HepG2 (cell line): ENCODE results near the gene HSPA5. TPM values are rescaled to one million over a fixed set of nuclear protein-coding genes. Genes with fewer than 3 reads are reported as not detected.
A peak's percentile ranks its signal among the peaks of the same experiment; 100 is the strongest.

Experiments
- ISX ChIP-seq: sonication (generic); formaldehyde crosslinking; conservative IDR thresholded peaks from 2 replicates; pipeline ENCODE4 v1.5.0; 2020; ENCODE audit warnings: missing genetic modification reagents
- SOX13 ChIP-seq, 3 experiments: fragments of 450-650 bp in 1 of 3; sonication (generic) in 1 of 3; formaldehyde crosslinking in 1 of 3; IDR thresholded peaks in 2 of 3; conservative IDR thresholded peaks in 1 of 3; 2 replicates each; pipeline versions ENCODE4 v1.5.0 to v1.6.1; 2016 to 2020; ENCODE audit warnings: antibody characterized with exemption in 1 of 3, mild to moderate bottlenecking in 1 of 3, missing compliant biosample characterization in 1 of 3, missing genetic modification reagents in 1 of 3, moderate library complexity in 1 of 3
- TBL1XR1 ChIP-seq: fragments of 150-350 bp; IDR thresholded peaks from 2 replicates; pipeline ENCODE4 v1.6.1; 2014; ENCODE audit warnings: borderline replicate concordance, low read length; ENCODE audit not compliant: partially characterized antibody
- ZFP37 ChIP-seq: sonication (generic); formaldehyde crosslinking; IDR thresholded peaks from 2 replicates; pipeline ENCODE4 v1.4.0; 2020; ENCODE audit warnings: missing genetic modification reagents, borderline replicate concordance
- ZFP41 ChIP-seq: sonication (generic); formaldehyde crosslinking; IDR thresholded peaks from 2 replicates; pipeline ENCODE4 v1.4.0; 2020; ENCODE audit warnings: mild to moderate bottlenecking, missing genetic modification reagents, borderline replicate concordance
- ZNF205 ChIP-seq: IDR thresholded peaks from 2 replicates; pipeline ENCODE4 v1.6.1; 2018; ENCODE audit warnings: missing biosample characterization, missing genetic modification reagents
- ZNF605 ChIP-seq: sonication (generic); formaldehyde crosslinking; IDR thresholded peaks from 2 replicates; pipeline ENCODE4 v1.8.0; 2022; ENCODE audit warnings: mild to moderate bottlenecking, missing genetic modification reagents
- ZNF607 ChIP-seq: sonication (generic); formaldehyde crosslinking; IDR thresholded peaks from 2 replicates; pipeline ENCODE4 v1.5.1; 2020; ENCODE audit warnings: missing genetic modification reagents, mild to moderate bottlenecking, borderline replicate concordance
- polyA plus RNA-seq, 8 experiments: library from polyadenylated mRNA; depleted of rRNA in 3 of 8; stranded (reverse) in 7 of 8; unstranded in 1 of 8; fragments of >200 nt; fragmentation: Illumina TruSeq in 4 of 8; extraction: Trizol in 4 of 8; gene quantifications; 2 replicates each; pipeline versions ENCODE4 v1.2.1 to v1.2.3, GENCODE V29; 2011 to 2016; ENCODE audit warnings: low read depth in 4 of 8, missing spikeins in 1 of 8, mixed read lengths in 1 of 8; ENCODE audit not compliant: insufficient read depth in 1 of 8
- total RNA-seq, 5 experiments: library from RNA; depleted of rRNA; stranded (reverse); fragments of >200 nt; fragmentation: Illumina TruSeq; extraction: Trizol; gene quantifications; 2 replicates each; pipeline ENCODE4 v1.2.3, GENCODE V29; 2016; ENCODE audit warnings: low read depth in 1 of 5
- TF ChIP-seq, protein P1 (sequence below): IDR thresholded peaks from 2 replicates; pipeline ENCODE4 v1.6.1; 2016; ENCODE audit warnings: low read depth, missing genetic modification reagents, missing compliant biosample characterization
- TF ChIP-seq, protein P2 (sequence below): sonication (generic); IDR thresholded peaks from 2 replicates; pipeline ENCODE4 v1.6.1; 2016; ENCODE audit warnings: low read depth, borderline replicate concordance
- TF ChIP-seq, protein P3 (sequence below): sonication (generic); formaldehyde crosslinking; IDR thresholded peaks from 2 replicates; pipeline ENCODE4 v1.4.0; 2020; ENCODE audit warnings: missing genetic modification reagents
- TF ChIP-seq, protein P4 (sequence below): sonication (generic); formaldehyde crosslinking; IDR thresholded peaks from 2 replicates; pipeline ENCODE4 v1.9.0; 2022; ENCODE audit warnings: low read depth, missing genetic modification reagents
- TF ChIP-seq, protein P5 (sequence below): sonication (generic); formaldehyde crosslinking; IDR thresholded peaks from 2 replicates; pipeline ENCODE4 v1.5.0; 2020; ENCODE audit warnings: missing genetic modification reagents
- TF ChIP-seq, protein P6 (sequence below): sonication (generic); formaldehyde crosslinking; IDR thresholded peaks from 2 replicates; pipeline ENCODE4 v1.5.0; 2020; ENCODE audit warnings: mild to moderate bottlenecking, missing genetic modification reagents

The HSPA5 gene
- total and polyA plus RNA-seq, 2 of the 13 experiments (the other 11 are each of a cell fraction or from before 2014, with no cell fraction given), result 201 to 206 TPM

DNA sequence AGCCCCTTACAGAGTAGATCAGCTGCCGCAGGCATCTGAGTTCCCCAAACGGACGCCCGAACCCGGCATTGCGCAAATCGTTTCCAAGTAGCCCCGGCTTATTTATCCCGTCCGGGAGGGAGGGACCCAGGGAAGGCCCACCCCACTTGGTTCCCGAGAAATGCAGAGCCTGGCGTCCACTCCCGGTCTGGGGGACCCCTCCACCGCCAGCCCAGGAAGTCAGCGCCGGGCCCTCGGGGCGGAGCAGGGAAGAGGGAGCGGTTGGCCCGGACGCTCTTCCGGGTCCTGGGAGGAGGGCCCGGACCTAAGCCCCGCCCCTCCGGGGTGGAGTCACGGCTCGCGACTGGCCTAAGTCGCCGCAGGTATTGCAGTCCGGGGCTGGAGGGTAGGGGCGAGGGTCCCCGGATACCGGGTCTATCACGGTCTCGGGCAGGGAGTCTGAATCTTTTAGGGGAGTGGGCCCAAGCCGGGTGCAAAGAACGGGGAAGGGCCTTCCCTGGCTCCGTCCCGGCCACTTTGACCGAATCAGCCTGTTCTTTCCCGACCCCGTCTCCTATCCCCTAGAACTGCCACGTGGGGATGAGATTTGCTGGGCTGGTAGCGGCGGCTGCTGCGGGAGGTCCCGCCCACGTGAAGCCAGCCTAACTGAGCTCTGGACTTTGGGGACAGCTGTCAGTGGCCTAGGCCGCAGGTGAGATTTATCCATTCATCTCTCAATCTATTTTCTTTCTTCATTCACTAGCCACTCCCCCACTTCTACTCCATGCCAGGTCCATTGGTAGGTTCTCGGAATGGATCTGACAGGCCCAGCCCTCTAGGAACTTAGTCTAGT lies 40.7 kb downstream of the HSPA5 start, which contains the start of gene RABEPK (continued):
- TF ChIP-seq, protein P1, sequence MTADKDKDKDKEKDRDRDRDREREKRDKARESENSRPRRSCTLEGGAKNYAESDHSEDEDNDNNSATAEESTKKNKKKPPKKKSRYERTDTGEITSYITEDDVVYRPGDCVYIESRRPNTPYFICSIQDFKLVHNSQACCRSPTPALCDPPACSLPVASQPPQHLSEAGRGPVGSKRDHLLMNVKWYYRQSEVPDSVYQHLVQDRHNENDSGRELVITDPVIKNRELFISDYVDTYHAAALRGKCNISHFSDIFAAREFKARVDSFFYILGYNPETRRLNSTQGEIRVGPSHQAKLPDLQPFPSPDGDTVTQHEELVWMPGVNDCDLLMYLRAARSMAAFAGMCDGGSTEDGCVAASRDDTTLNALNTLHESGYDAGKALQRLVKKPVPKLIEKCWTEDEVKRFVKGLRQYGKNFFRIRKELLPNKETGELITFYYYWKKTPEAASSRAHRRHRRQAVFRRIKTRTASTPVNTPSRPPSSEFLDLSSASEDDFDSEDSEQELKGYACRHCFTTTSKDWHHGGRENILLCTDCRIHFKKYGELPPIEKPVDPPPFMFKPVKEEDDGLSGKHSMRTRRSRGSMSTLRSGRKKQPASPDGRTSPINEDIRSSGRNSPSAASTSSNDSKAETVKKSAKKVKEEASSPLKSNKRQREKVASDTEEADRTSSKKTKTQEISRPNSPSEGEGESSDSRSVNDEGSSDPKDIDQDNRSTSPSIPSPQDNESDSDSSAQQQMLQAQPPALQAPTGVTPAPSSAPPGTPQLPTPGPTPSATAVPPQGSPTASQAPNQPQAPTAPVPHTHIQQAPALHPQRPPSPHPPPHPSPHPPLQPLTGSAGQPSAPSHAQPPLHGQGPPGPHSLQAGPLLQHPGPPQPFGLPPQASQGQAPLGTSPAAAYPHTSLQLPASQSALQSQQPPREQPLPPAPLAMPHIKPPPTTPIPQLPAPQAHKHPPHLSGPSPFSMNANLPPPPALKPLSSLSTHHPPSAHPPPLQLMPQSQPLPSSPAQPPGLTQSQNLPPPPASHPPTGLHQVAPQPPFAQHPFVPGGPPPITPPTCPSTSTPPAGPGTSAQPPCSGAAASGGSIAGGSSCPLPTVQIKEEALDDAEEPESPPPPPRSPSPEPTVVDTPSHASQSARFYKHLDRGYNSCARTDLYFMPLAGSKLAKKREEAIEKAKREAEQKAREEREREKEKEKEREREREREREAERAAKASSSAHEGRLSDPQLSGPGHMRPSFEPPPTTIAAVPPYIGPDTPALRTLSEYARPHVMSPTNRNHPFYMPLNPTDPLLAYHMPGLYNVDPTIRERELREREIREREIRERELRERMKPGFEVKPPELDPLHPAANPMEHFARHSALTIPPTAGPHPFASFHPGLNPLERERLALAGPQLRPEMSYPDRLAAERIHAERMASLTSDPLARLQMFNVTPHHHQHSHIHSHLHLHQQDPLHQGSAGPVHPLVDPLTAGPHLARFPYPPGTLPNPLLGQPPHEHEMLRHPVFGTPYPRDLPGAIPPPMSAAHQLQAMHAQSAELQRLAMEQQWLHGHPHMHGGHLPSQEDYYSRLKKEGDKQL (CRISPR knock-in tag), result no peak
- TF ChIP-seq ZFP41 (no peak), ZNF205 (CRISPR knock-in tag) (peak; percentile 40; the same call in 1 of the 2 replicates), ZNF605 (CRISPR knock-in tag) (peak; percentile 73), TBL1XR1 (no peak), SOX13 (IDR thresholded peaks at IDR 0.05) (no peak; the same call in 1 of the 2 replicates), SOX13 (CRISPR knock-in tag; conservative IDR thresholded peaks at IDR 0.05 in 1 of 2, IDR thresholded peaks at IDR 0.05 in 1 of 2) (peak; percentile 21 to 71; a peak in 1 of 4 replicates), ZNF607 (peak; percentile 87; the same call in 1 of the 2 replicates), ZFP37 (CRISPR knock-in tag) (no peak; the same call in 1 of the 2 replicates), ISX (CRISPR knock-in tag) (no peak)
- TF ChIP-seq, protein P2, sequence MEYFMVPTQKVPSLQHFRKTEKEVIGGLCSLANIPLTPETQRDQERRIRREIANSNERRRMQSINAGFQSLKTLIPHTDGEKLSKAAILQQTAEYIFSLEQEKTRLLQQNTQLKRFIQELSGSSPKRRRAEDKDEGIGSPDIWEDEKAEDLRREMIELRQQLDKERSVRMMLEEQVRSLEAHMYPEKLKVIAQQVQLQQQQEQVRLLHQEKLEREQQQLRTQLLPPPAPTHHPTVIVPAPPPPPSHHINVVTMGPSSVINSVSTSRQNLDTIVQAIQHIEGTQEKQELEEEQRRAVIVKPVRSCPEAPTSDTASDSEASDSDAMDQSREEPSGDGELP, result peak; percentile 76; the same call in 1 of the 2 replicates
- TF ChIP-seq, protein P3, sequence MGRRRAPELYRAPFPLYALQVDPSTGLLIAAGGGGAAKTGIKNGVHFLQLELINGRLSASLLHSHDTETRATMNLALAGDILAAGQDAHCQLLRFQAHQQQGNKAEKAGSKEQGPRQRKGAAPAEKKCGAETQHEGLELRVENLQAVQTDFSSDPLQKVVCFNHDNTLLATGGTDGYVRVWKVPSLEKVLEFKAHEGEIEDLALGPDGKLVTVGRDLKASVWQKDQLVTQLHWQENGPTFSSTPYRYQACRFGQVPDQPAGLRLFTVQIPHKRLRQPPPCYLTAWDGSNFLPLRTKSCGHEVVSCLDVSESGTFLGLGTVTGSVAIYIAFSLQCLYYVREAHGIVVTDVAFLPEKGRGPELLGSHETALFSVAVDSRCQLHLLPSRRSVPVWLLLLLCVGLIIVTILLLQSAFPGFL, result no peak; the same call in 1 of the 2 replicates
- TF ChIP-seq, protein P4, sequence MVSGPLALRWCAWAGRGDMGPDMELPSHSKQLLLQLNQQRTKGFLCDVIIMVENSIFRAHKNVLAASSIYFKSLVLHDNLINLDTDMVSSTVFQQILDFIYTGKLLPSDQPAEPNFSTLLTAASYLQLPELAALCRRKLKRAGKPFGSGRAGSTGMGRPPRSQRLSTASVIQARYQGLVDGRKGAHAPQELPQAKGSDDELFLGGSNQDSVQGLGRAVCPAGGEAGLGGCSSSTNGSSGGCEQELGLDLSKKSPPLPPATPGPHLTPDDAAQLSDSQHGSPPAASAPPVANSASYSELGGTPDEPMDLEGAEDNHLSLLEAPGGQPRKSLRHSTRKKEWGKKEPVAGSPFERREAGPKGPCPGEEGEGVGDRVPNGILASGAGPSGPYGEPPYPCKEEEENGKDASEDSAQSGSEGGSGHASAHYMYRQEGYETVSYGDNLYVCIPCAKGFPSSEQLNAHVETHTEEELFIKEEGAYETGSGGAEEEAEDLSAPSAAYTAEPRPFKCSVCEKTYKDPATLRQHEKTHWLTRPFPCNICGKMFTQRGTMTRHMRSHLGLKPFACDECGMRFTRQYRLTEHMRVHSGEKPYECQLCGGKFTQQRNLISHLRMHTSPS, result no peak
- TF ChIP-seq, protein P5, sequence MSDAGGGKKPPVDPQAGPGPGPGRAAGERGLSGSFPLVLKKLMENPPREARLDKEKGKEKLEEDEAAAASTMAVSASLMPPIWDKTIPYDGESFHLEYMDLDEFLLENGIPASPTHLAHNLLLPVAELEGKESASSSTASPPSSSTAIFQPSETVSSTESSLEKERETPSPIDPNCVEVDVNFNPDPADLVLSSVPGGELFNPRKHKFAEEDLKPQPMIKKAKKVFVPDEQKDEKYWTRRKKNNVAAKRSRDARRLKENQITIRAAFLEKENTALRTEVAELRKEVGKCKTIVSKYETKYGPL (CRISPR knock-in tag), result no peak; the same call in 1 of the 2 replicates
- TF ChIP-seq, protein P6, sequence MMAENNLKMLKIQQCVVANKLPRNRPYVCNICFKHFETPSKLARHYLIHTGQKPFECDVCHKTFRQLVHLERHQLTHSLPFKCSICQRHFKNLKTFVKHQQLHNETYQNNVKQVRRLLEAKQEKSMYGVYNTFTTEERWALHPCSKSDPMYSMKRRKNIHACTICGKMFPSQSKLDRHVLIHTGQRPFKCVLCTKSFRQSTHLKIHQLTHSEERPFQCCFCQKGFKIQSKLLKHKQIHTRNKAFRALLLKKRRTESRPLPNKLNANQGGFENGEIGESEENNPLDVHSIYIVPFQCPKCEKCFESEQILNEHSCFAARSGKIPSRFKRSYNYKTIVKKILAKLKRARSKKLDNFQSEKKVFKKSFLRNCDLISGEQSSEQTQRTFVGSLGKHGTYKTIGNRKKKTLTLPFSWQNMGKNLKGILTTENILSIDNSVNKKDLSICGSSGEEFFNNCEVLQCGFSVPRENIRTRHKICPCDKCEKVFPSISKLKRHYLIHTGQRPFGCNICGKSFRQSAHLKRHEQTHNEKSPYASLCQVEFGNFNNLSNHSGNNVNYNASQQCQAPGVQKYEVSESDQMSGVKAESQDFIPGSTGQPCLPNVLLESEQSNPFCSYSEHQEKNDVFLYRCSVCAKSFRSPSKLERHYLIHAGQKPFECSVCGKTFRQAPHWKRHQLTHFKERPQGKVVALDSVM (CRISPR knock-in tag), result 0 out of 2 replicates have a peak, but pooled peaks have one; percentile 57
